ENCODE measurements around the gene GKAP1.

DNA sequence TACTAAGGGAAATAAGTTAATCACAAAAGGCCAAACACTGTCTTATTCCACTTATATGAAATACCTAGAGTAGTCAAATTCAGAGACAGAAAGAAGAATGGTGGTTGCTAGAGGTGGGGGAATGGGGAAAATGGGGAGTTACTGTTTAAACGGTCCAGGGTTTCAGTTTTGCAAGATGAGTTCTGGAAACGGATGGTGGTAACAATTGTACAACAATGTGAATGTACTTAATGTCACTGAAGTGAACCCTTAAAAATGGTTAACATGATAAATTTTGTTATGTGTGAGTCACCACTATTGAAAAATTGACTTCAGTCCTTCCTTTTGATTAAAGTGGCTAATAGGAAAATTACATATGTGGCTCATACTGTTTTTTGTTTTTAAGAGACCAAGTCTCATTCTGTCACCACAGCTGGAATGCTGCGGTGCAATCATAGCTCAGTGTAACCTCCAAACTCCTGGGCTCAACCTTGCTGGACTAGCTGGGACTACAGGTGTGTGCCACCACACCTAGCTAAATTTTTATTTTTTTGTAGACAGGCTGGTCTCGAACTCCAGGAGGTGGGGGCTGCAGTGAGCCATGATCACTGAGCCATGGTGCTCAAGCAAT is 118.5 kb downstream of the GKAP1 start:
- no peak for TF ChIP-seq CTCF (IDR thresholded peaks at IDR 0.05)
- TF ChIP-seq POLR2A (IDR thresholded peaks at IDR 0.05) = no peak
